ENCODE data around the gene IER5. TPM values are rescaled to one million over a fixed set of nuclear protein-coding genes. Genes with fewer than 3 reads are reported as not detected.

Gene IER5
- total RNA-seq, 2 donors from 2014 or later: 13.8 to 19.8 TPM

GRCh38 chr1:181126871-181127587, 38.5 kb downstream of the IER5 start:
- DNase-seq: peak in 1 of 2 donors; percentile 63
- peak; percentile 47 for ATAC-seq
- intact Hi-C loops (cut with DNase I, micrococcal nuclease): no loop called here

- no peak for DNase-seq
- no peak for ATAC-seq
- intact Hi-C loops (cut with DNase I, micrococcal nuclease): no loop called here
Observed at GRCh38 chr1:181127898-181128453, 39.5 kb downstream of the IER5 start.

GRCh38 chr1:181128592-181129497, 40.3 kb downstream of the IER5 start:
- DNase-seq (peak; percentile 51 to 55), ATAC-seq (peak; percentile 62)
- intact Hi-C loops (cut with DNase I, micrococcal nuclease): no loop called here

- ATAC-seq (no peak), DNase-seq (no peak)
- intact Hi-C loops (cut with DNase I, micrococcal nuclease): no loop called here
Observed at GRCh38 chr1:181129771-181130606, 41.5 kb downstream of the IER5 start.

DNA sequence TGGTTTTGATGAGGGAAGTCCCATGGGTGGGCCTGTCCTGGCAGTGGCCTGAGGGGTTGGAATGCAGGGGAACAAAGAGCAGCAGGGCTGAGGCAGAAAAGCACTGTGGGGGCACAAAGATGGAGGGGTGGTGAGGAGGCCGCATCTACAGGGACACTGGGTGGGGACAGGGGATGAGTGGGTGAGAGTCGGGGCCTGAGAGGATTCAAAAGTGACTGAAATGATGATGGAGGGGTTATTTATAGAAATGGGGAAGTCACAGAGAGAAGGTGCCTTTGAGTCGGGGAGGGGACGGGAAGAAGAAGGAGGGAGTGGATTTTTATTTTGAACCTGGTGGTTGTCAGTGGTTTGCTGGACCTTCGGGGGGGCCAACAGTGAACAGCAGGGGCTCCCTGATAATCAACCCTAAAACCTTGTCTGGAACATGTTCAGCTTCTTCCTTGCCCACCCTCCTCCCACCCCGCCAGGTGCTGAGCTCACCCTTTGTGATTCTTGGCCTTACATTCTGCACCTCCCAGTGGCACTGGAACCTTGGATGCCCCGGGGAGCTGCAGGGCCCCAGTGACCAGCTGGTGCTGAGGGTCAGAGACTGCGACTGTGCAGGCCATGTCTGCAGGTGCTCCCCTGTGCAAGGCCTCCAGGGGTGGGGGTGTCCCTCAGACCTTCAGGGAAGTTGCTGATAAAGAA, 42.9 kb downstream of the IER5 start:
- intact Hi-C loops (cut with DNase I, micrococcal nuclease): no loop called here
- DNase-seq: no peak
- no peak for ATAC-seq

DNA sequence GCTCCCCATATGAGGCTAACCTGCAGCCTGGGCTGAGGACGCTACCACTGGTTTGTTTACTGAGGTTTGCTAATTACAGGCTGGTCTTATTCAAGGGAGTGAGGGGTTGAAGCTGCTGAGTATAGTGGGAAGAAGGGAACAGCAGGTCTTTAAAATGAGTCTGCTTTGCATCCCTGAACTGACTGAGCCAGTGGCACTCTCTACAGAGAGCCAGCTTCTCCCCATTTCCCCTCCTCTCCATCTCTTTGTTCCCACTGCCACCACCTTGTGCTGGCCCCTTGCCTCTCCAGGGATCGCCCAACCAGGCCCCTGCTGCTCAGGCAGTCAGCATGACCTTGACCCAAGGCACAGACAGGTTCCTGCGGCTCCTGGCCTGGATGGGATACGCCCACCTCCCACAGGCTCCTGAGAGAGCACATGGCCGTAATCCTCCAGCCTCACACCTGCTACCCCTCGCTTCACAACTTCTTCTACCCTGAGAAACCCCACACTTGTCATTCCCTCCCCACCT, 45.0 kb downstream of the IER5 start:
- DNase-seq: no peak
- ATAC-seq: no peak
- intact Hi-C loops (cut with DNase I, micrococcal nuclease): no loop called here

DNA sequence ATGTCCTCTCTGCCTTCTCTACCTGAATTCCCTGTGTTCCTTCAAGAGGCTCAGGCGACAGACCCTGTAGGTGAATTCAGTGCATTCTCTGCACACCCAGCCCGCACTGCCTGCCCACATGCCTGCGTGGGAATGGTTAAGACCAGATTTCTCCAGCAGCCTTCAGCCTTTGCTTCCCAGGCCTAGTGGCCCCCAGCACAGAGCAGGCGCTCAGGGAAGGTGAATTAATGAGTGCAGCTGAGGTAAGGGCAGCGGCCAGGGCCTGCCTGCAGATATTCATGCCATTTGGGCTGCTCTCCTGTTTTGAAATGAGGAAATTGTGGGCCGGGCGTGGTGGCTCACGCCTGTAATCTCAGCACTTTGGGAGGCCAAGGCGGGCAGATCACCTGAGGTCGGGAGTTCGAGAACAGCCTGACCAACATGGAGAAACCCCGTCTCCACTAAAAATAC, 45.5 kb downstream of the IER5 start:
- ATAC-seq (no peak), DNase-seq (no peak)
- intact Hi-C loops (cut with DNase I, micrococcal nuclease): no loop called here

DNA sequence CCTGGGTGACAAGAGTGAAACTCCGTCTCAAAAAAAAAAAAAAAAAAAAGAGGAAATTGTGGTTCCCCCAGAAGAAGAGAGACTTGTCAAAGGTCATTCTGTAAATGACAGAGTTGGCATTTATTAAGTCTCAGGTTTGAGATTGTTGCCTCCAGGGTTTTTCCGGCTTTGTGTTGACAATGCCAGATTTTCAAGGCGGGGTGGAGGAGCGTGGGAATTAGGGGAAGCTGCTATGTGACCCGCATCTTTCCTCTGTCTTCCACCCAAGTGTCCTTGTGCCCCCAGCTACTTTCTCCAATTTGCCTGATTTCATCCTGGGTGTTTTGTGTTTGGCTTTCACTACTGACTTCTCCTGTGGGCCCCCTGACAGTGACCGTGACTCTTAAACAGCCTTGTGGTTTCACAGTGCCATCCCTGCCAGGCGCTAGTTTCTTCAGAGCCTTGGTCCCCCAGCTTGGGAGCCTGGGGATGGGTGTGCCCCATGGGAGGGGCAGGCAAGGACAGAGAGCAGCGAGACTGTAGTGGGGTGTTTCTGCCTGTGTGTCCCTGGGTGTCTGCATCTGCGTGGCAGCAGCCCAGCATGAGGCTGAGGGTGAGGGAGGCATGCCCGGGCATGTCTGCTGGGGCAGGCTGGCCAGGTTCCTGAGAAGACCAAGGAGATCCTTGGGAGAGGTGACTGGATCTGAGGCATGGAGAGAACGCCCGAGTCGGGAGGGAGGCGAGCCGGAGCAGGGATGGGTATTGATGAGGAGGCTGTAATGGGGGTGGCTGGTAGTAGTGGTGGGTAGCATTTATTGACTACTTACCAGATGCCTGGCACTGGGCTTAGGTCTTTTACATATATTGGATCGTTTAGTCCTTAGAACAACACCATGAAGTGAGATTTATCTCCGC, 46.3 kb downstream of the IER5 start:
- intact Hi-C loops (cut with DNase I, micrococcal nuclease): no loop called here
- peak; percentile 62 to 75 for DNase-seq
- ATAC-seq: peak; percentile 80

DNA sequence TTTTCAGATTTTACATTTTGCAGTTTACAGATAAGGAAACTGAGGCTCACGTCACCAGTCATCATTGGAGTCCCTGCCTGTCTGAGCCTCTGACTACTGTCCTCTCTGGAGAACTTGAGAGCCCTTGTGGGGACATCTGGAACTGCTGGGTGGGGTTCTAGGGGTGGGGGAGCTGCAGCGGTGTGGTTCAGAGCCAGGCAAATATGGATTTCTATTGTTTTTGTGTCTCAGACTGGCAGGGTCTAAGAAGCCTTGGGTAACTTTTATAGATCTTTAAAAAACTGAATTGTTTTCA, 46.9 kb downstream of the IER5 start:
- intact Hi-C loops (cut with DNase I, micrococcal nuclease): no loop called here
- peak in 1 of 2 donors; percentile 54 for DNase-seq
- peak; percentile 67 for ATAC-seq

GRCh38 chr1:181135815-181136737, 47.6 kb downstream of the IER5 start:
- ATAC-seq (no peak), DNase-seq (no peak)
- intact Hi-C loops (cut with DNase I, micrococcal nuclease): no loop called here

DNA sequence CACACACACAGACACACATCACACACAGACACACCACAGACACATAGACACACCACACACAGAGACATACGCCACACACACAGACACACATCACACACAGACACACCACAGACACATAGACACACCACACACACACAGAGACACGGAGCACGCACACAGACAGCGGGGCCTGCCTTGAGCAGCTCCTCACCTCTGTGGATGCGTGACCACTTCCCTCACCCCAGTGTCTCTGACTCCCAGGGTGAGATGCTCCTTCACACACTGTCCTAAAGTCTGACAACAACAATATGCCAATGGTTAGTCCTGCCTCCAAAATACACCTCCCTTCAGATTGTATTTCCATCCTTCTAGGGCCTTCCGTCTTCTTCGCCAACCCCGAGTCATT, 48.2 kb downstream of the IER5 start:
- intact Hi-C loops (cut with DNase I, micrococcal nuclease): no loop called here
- ATAC-seq: no peak
- DNase-seq: no peak

DNA sequence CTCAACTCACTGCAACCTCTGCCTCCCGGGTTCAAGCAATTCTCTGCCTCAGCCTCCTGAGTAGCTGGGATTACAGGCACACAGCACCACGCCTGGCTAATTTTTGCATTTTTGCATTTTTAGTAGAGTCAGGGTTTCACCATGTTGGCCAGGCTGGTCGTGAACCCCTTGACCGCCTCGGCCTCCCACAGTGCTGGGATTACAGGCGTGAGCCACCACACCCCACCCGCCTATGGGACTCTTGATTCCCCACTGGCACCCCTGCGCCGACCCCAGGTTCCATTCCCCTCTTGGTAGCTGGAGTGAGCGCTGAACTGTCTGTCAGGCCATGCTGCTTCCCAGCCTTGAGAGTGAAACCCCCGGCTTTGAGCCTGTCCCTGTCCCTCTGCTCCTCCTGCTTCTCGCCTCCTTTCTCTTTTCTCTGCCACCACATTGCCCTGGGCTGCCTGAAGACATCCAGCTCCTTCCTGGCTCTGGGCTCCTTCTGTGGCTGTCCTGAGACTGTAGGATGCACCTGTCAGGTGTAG, 48.8 kb downstream of the IER5 start:
- ATAC-seq (no peak), DNase-seq (no peak)
- intact Hi-C loops (cut with DNase I, micrococcal nuclease): no loop called here

GRCh38 chr1:181139631-181140061, 51.1 kb downstream of the IER5 start:
- intact Hi-C loops (cut with DNase I, micrococcal nuclease): loop anchor here (5.0 to 10.0 kb wide), 2 partner anchors 52 to 55 kb away; partner anchors contain the start of gene IER5 (in 2 of the 2)
- DNase-seq (no peak), ATAC-seq (no peak)

DNA sequence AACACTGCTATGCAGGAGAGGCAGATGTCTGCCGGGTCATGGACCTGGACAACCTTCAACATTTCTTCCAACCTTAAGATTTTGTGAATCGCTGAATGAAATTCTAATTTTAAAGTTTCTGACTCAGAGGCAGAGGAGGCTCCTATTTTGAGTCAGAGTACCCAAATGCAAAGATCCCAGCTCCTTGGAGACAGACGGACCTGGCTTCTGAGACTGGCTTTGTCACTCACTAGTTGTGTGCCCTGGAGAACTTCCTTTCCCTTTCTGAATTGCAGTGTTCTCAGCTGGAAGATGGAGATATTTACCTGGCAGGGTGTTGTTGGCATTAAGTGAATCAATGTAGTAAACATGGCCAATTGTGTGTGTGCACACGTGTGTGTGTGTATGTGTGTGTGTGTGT, 51.9 kb downstream of the IER5 start:
- DNase-seq: no peak
- ATAC-seq: no peak
- intact Hi-C loops (cut with DNase I, micrococcal nuclease): loop anchor here (5.0 to 10.0 kb wide), 2 partner anchors 53 to 56 kb away; partner anchors contain the start of gene IER5 (in 2 of the 2)

GRCh38 chr1:181140891-181141290, 52.4 kb downstream of the IER5 start:
- DNase-seq (no peak), ATAC-seq (no peak)
- intact Hi-C loops (cut with DNase I, micrococcal nuclease): loop anchor here (5.0 to 10.0 kb wide), 2 partner anchors 54 to 56 kb away; partner anchors contain the start of gene IER5 (in 2 of the 2)

GRCh38 chr1:181141431-181141910, 53.0 kb downstream of the IER5 start:
- intact Hi-C loops (cut with DNase I, micrococcal nuclease): loop anchor here (5.0 to 10.0 kb wide), 2 partner anchors 54 to 57 kb away; partner anchors contain the start of gene IER5 (in 2 of the 2)
- DNase-seq (no peak), ATAC-seq (peak; percentile 10)
